DND-41 (cell line): ENCODE results near the gene PLD3.

Source experiments
- ATAC-seq: fragments of 200-7000 bp; cut with Tn5 transposase; 3 replicates; pipeline ENCODE4 v1.9.1; 2021; ENCODE audit warnings: low read depth; ENCODE audit not compliant: insufficient read depth
- DNase-seq: peaks from one replicate; pipeline ENCODE4 v3.0.0-alpha.2; 2020
- H2AFZ ChIP-seq: 2 replicates; pipeline ENCODE4 v1.6.0; 2012; ENCODE audit warnings: low read depth, low read length
- H3K27ac ChIP-seq: 2 replicates; pipeline ENCODE4 v1.5.1; 2012; ENCODE audit warnings: low read length, inconsistent platforms
- H3K27me3 ChIP-seq: fragments of 200-600 bp; sonication (generic); 2 replicates; pipeline ENCODE4 v1.6.0; 2012; ENCODE audit warnings: low read length, mild to moderate bottlenecking, inconsistent platforms; ENCODE audit not compliant: insufficient read depth, poor library complexity
- H3K36me3 ChIP-seq: 2 replicates; pipeline ENCODE4 v1.5.1; 2012; ENCODE audit warnings: low read length, inconsistent platforms; ENCODE audit not compliant: insufficient read depth
- H3K4me1 ChIP-seq: 2 replicates; pipeline ENCODE4 v1.5.1; 2012; ENCODE audit warnings: mild to moderate bottlenecking, low read length; ENCODE audit not compliant: insufficient read depth
- H3K4me2 ChIP-seq: 2 replicates; pipeline ENCODE4 v1.6.0; 2012; ENCODE audit warnings: mild to moderate bottlenecking, moderate library complexity, low read length, inconsistent platforms; ENCODE audit not compliant: insufficient read depth
- H3K4me3 ChIP-seq, 2 experiments: fragments of 200-600 bp in 1 of 2; shearing (Covaris generic) in 1 of 2; 2 replicates each; pipeline ENCODE4 v1.5.1; 2012 to 2016; ENCODE audit warnings: inconsistent platforms in 2 of 2, low read length in 2 of 2, mild to moderate bottlenecking in 2 of 2, low read depth in 1 of 2, moderate library complexity in 1 of 2
- H3K79me2 ChIP-seq: 2 replicates; pipeline ENCODE4 v1.6.0; 2012; ENCODE audit warnings: low read length, inconsistent platforms; ENCODE audit not compliant: insufficient read depth
- H3K9ac ChIP-seq: 2 replicates; pipeline ENCODE4 v1.6.0; 2012; ENCODE audit warnings: low read depth, mild to moderate bottlenecking, inconsistent platforms, low read length, moderate library complexity
- H3K9me3 ChIP-seq: 2 replicates; pipeline ENCODE4 v1.5.1; 2012; ENCODE audit warnings: low read length, moderate library complexity, mild to moderate bottlenecking, inconsistent platforms; ENCODE audit not compliant: insufficient read depth, severe bottlenecking
- H4K20me1 ChIP-seq: 2 replicates; pipeline ENCODE4 v1.6.0; 2012; ENCODE audit warnings: low read length; ENCODE audit not compliant: insufficient read depth
- EZH2 ChIP-seq: IDR thresholded peaks from 3 replicates; pipeline ENCODE4 v1.6.1; 2012; ENCODE audit warnings: borderline replicate concordance, low read depth, mild to moderate bottlenecking, moderate library complexity, low read length, inconsistent platforms; ENCODE audit not compliant: severe bottlenecking
- TF ChIP-seq, protein P1 (sequence below): IDR thresholded peaks from 2 replicates; pipeline ENCODE4 v1.5.1; 2012; ENCODE audit warnings: borderline replicate concordance, low read length, moderate library complexity, mild to moderate bottlenecking; ENCODE audit not compliant: poor library complexity, severe bottlenecking; ENCODE audit errors: extremely low read depth

The PLD3 gene

DNA sequence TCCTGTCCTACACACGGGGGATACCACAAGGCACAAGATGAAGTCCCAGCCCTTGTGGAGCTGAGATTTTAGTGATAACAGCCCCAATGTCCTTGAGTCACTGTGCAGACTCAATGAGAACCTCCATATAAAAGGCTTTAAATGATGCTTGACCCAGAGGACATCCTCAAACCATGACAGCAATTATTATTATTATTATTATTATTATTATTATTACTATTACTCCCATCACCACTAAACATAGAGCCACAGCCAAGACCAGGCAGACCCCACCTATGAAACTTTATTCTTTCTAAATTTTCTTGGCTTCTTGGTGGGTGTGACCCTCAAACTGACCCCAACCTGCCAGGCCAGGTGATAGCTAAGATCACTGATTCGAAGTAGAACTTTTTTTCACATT, 11.4 kb upstream of the PLD3 start:
- TF ChIP-seq, protein P1, sequence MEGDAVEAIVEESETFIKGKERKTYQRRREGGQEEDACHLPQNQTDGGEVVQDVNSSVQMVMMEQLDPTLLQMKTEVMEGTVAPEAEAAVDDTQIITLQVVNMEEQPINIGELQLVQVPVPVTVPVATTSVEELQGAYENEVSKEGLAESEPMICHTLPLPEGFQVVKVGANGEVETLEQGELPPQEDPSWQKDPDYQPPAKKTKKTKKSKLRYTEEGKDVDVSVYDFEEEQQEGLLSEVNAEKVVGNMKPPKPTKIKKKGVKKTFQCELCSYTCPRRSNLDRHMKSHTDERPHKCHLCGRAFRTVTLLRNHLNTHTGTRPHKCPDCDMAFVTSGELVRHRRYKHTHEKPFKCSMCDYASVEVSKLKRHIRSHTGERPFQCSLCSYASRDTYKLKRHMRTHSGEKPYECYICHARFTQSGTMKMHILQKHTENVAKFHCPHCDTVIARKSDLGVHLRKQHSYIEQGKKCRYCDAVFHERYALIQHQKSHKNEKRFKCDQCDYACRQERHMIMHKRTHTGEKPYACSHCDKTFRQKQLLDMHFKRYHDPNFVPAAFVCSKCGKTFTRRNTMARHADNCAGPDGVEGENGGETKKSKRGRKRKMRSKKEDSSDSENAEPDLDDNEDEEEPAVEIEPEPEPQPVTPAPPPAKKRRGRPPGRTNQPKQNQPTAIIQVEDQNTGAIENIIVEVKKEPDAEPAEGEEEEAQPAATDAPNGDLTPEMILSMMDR: no peak
- no peak for TF ChIP-seq EZH2
- H3K4me2 ChIP-seq: no peak overlapping the region
- H3K36me3 ChIP-seq: peaks cover 67% of the 10 kb centered on the region
- H3K27ac ChIP-seq: no peak overlapping the region
- no peaks in the 10 kb centered on the region for H3K27me3 ChIP-seq
- peaks cover 37% of the 10 kb centered on the region for H3K79me2 ChIP-seq
- no peaks in the 10 kb centered on the region for H3K9me3 ChIP-seq
- DNase-seq: no peak
- H3K4me3 ChIP-seq: no peak overlapping the region
- H3K9ac ChIP-seq: no peak overlapping the region
- peaks cover 29% of the 10 kb centered on the region for H4K20me1 ChIP-seq
- no peaks in the 10 kb centered on the region for H3K4me1 ChIP-seq
- no peak for ATAC-seq
- no peak overlapping the region for H2AFZ ChIP-seq

DNA sequence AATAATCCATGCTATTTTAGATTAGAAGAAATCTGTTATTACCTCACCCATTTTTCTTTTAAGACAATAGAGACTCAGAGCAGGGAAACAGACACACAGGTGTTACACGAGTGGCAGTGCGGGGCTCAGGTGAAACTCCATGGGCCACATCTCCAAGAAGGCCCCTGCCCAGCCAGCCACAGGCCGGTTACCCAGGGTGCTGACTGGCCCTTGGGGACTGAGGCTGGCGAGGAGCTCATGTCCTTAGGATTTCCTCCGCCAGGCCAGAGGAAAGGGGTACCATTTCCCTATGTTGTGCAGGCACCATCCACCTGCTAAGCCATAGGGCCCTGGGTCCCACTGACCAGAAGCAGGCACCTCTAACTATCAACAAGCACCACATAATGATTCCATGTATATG, 10.9 kb upstream of the PLD3 start:
- no peak overlapping the region for H3K27ac ChIP-seq
- H3K27me3 ChIP-seq: no peaks in the 10 kb centered on the region
- H3K4me2 ChIP-seq: no peak overlapping the region
- TF ChIP-seq EZH2: no peak
- TF ChIP-seq, protein P1: no peak
- ATAC-seq (no peak), DNase-seq (no peak)
- no peak overlapping the region for H3K9ac ChIP-seq
- peaks cover 42% of the 10 kb centered on the region for H3K79me2 ChIP-seq
- no peaks in the 10 kb centered on the region for H3K4me1 ChIP-seq
- peaks cover 34% of the 10 kb centered on the region for H4K20me1 ChIP-seq
- no peak overlapping the region for H3K4me3 ChIP-seq
- no peak overlapping the region for H2AFZ ChIP-seq
- H3K36me3 ChIP-seq: peaks cover 67% of the 10 kb centered on the region
- H3K9me3 ChIP-seq: no peaks in the 10 kb centered on the region

DNA sequence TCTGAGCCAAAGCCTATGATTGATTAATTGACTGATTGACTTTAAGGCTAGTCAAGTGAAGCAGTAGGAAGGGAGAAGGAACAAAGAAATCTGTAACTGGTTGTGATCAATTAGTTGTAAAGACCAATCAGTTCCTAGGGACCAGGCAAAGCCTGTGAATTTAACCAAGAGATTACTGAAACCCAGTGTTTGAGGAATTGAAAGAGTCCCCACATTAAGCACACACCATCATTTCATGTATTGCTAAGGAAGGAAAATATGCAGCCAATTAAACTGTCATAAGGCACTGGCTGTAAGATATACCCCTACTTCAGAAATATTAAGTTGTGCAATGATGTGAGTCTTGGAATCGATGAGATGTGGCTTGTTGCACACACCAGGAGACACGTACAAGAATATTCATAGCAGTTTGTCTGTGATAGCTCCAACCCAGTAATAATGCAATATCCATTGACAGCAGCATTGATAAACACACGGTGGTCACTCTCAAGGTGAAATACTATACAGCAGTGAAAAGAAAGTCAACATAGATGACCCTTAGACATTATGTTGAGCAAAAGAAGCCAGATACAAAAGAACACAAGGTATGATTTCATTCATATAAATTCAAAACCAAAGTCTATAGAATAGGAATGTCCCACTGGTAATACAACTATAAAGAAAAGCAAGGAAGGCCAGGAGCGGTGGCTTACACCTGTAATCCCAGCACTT, 9.3 kb upstream of the PLD3 start:
- Histone ChIP-seq H3K36me3 (peaks cover 61% of the 10 kb centered on the region), H3K79me2 (peaks cover 55% of the 10 kb centered on the region), H4K20me1 (peaks cover 42% of the 10 kb centered on the region), H3K9ac (no peak overlapping the region), H3K27me3 (no peaks in the 10 kb centered on the region), H3K4me3 (no peak overlapping the region), H3K4me2 (no peak overlapping the region), H2AFZ (no peak overlapping the region), H3K27ac (no peak overlapping the region), H3K9me3 (no peaks in the 10 kb centered on the region), H3K4me1 (peaks cover 5% of the 10 kb centered on the region; the same call in 1 of the 2 replicates)
- no peak for ATAC-seq
- DNase-seq: no peak
- TF ChIP-seq EZH2: no peak
- TF ChIP-seq, protein P1: no peak
